ENCODE results near the gene DPH5.
"Not testable (repeated sequence)": the region's sequence is repeated elsewhere in the genome, so short reads cannot be mapped to it uniquely, and the experiment has no call there.

Gene DPH5

GRCh38 chr1:101025657-101026429 is at the start of gene DPH5:
Gene DPH5, minus strand, starts transcription at chr1:101025784. Its CDS starts 341 bp downstream, at chr1:101025443.
- peak; percentile 90 for DNase-seq

GRCh38 chr1:101073836-101074235 is 48.3 kb upstream of the DPH5 start:
- DNase-seq: no peak

GRCh38 chr1:101071470-101071891 is 45.9 kb upstream of the DPH5 start:
- DNase-seq: no peak

- peak; percentile 38 for DNase-seq
These were observed 43.6 kb upstream of the DPH5 start for GRCh38 chr1:101069158-101069557.

- not testable (repeated sequence) for DNase-seq
These were observed 41.4 kb upstream of the DPH5 start for GRCh38 chr1:101066937-101067335.

GRCh38 chr1:101066260-101066936 is 40.8 kb upstream of the DPH5 start:
- DNase-seq: no peak

GRCh38 chr1:101065575-101065974 is 40.0 kb upstream of the DPH5 start:
- no peak for DNase-seq

GRCh38 chr1:101064697-101065096 is 39.1 kb upstream of the DPH5 start:
- DNase-seq: no peak

- DNase-seq: no peak
These were observed 35.4 kb upstream of the DPH5 start for GRCh38 chr1:101060992-101061391.

GRCh38 chr1:101059945-101060542 is 34.5 kb upstream of the DPH5 start:
- DNase-seq: no peak

GRCh38 chr1:101055623-101056022 is 30.0 kb upstream of the DPH5 start:
- no peak for DNase-seq

GRCh38 chr1:101051688-101052638 is 26.4 kb upstream of the DPH5 start:
- no peak for DNase-seq

- no peak for DNase-seq
These were observed 25.3 kb upstream of the DPH5 start for GRCh38 chr1:101050869-101051268.

- no peak for DNase-seq
These were observed 19.2 kb upstream of the DPH5 start for GRCh38 chr1:101044749-101045148.

- DNase-seq: no peak
These were observed 18.7 kb upstream of the DPH5 start for GRCh38 chr1:101044259-101044658.

GRCh38 chr1:101043776-101044175 is 18.2 kb upstream of the DPH5 start:
- DNase-seq: no peak

- DNase-seq: no peak
These were observed 15.7 kb upstream of the DPH5 start for GRCh38 chr1:101041300-101041699.

GRCh38 chr1:101040666-101041065 is 15.1 kb upstream of the DPH5 start:
- no peak for DNase-seq

GRCh38 chr1:101039245-101039644 is 13.7 kb upstream of the DPH5 start:
- no peak for DNase-seq

- no peak for DNase-seq
These were observed 11.7 kb upstream of the DPH5 start for GRCh38 chr1:101037316-101037715.

- DNase-seq: no peak
These were observed 7.4 kb upstream of the DPH5 start for GRCh38 chr1:101033017-101033416.

GRCh38 chr1:101032129-101032528 is 6.5 kb upstream of the DPH5 start:
- not testable (repeated sequence) for DNase-seq

GRCh38 chr1:101030881-101031280 is 5.3 kb upstream of the DPH5 start:
- no peak for DNase-seq
